Hepatocyte (in vitro differentiated cells): ENCODE results near the gene CEP85. TPM values are rescaled to one million over a fixed set of nuclear protein-coding genes. Genes with fewer than 3 reads are reported as not detected.
"Not testable (repeated sequence)": the region's sequence is repeated elsewhere in the genome, so short reads cannot be mapped to it uniquely, and the experiment has no call there.

Source experiments
- DNase-seq: peaks from one replicate; pipeline ENCODE4 v3.0.0-alpha.2; 2016; ENCODE audit warnings: low spot score
- H2AFZ ChIP-seq: fragments of 200-600 bp; sonication (generic); 2 replicates; pipeline ENCODE4 v1.6.0; 2016; ENCODE audit warnings: antibody characterized with exemption, mild to moderate bottlenecking
- H3K27ac ChIP-seq: fragments of 200-600 bp; sonication (generic); 2 replicates; pipeline ENCODE4 v1.5.1; 2016; ENCODE audit warnings: mild to moderate bottlenecking
- H3K27me3 ChIP-seq: fragments of 200-600 bp; sonication (generic); 2 replicates; pipeline ENCODE4 v1.6.1; 2016
- H3K36me3 ChIP-seq: fragments of 200-600 bp; sonication (generic); replicated peaks from 2 replicates; pipeline ENCODE4 v1.5.1; 2016; ENCODE audit warnings: low read depth; ENCODE audit not compliant: insufficient read depth
- H3K4me1 ChIP-seq: fragments of 200-600 bp; sonication (generic); 2 replicates; pipeline ENCODE4 v1.5.1; 2016; ENCODE audit warnings: mild to moderate bottlenecking, moderate library complexity; ENCODE audit not compliant: insufficient read depth
- H3K4me2 ChIP-seq: fragments of 200-600 bp; sonication (generic); 2 replicates; pipeline ENCODE4 v1.6.0; 2016
- H3K4me3 ChIP-seq: fragments of 200-600 bp; sonication (generic); 2 replicates; pipeline ENCODE4 v1.5.1; 2016; ENCODE audit warnings: mild to moderate bottlenecking
- H3K79me2 ChIP-seq: fragments of 200-600 bp; sonication (generic); 2 replicates; pipeline ENCODE4 v1.6.0; 2017; ENCODE audit warnings: mild to moderate bottlenecking
- H3K9me2 ChIP-seq: fragments of 200-600 bp; sonication (generic); replicated peaks from 2 replicates; pipeline ENCODE4 v1.6.0; 2017; ENCODE audit warnings: mild to moderate bottlenecking; ENCODE audit not compliant: insufficient read depth
- H3K9me3 ChIP-seq: fragments of 200-600 bp; sonication (generic); 2 replicates; pipeline ENCODE4 v1.5.1; 2016; ENCODE audit warnings: low read depth, mild to moderate bottlenecking
- H4K20me1 ChIP-seq: fragments of 200-600 bp; sonication (generic); 2 replicates; pipeline ENCODE4 v1.6.0; 2016; ENCODE audit warnings: mild to moderate bottlenecking; ENCODE audit not compliant: insufficient read depth, poor library complexity, severe bottlenecking
- EZH2 ChIP-seq: fragments of 200-600 bp; sonication (generic); IDR thresholded peaks from 2 replicates; pipeline ENCODE4 v1.6.1; 2016; ENCODE audit warnings: antibody characterized with exemption, mild to moderate bottlenecking, borderline replicate concordance
- EZH2phosphoT487 ChIP-seq: fragments of 200-600 bp; sonication (generic); IDR thresholded peaks from one replicate; pipeline ENCODE4 v1.6.1; 2018; ENCODE audit warnings: antibody characterized with exemption, mild to moderate bottlenecking, low read depth, moderate library complexity; ENCODE audit not compliant: unreplicated experiment, severe bottlenecking
- WGBS: methylation state at CpG from one replicate; pipeline ENCODE4 v1.1.6; 2016; ENCODE audit warnings: low lambda C conversion rate; ENCODE audit errors: missing lambda C conversion rate; 5-methylcytosine and 5-hydroxymethylcytosine counted together
- polyA plus RNA-seq: library from polyadenylated mRNA; unstranded; fragments of >200 nt; fragmentation: Nextera tagmentation; extraction: Ambion mirVana; gene quantifications from 2 replicates; pipeline ENCODE4 v1.2.1, GENCODE V29; 2016
- total RNA-seq: library from RNA; depleted of rRNA; stranded (reverse); fragments of >200 nt; gene quantifications from 2 replicates; pipeline ENCODE4 v1.2.3, GENCODE V29; 2014
- TF ChIP-seq, protein P1 (sequence below): fragments of 200-600 bp; sonication (generic); IDR thresholded peaks from 2 replicates; pipeline ENCODE4 v1.5.1; 2016; ENCODE audit warnings: antibody characterized with exemption, mild to moderate bottlenecking; ENCODE audit not compliant: poor library complexity

Gene CEP85
- total and polyA plus RNA-seq, 2 experiments from 2014 or later: 12.4 to 14.6 TPM

DNA sequence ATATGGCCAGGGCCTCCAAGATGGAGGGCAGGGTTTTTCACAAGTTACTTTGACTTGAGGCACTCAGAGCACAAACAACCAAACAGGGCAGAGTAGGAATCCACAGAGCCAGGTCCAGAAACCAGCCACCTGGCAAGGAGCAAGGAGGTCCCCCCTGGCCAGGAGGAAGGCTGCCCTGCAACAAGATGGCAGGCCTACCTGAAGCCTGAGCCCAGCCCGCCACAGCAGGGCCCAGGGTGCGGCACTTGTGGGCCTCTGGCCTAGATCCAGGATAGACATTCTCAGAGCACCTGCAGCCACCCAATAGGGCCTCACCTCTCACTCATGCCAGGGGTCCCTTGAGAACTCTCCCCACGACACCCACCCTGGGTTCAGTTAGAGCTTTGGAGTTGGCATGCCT, 57.4 kb downstream of the CEP85 start:
- Histone ChIP-seq H3K36me3 (no peaks in the 10 kb centered on the region), H3K4me1 (no peaks in the 10 kb centered on the region), H3K27ac (no peak overlapping the region)

DNA sequence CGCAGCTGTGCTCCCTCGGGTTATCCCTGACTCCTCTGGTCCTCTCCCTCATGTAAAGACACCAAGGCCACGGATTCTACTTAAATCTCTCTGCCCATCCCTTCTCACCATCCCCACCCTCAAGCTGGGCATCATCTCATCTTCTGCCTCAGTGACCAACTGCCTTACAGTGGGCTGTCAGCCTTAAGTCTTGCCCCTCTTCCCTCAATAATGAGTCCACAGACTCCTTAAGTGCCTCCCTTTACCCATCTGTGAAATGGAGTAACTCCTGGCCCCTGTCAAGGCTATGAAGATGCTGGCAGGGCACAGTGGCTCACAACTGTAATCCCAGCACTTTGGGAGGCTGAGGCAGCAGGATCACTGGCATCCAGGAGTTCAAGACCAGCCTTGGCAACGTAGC, 57.9 kb downstream of the CEP85 start:
- Histone ChIP-seq H3K36me3 (no peaks in the 10 kb centered on the region), H3K4me1 (no peaks in the 10 kb centered on the region)
- TF ChIP-seq EZH2phosphoT487 (no peak), EZH2 (no peak)
- TF ChIP-seq, protein P1, sequence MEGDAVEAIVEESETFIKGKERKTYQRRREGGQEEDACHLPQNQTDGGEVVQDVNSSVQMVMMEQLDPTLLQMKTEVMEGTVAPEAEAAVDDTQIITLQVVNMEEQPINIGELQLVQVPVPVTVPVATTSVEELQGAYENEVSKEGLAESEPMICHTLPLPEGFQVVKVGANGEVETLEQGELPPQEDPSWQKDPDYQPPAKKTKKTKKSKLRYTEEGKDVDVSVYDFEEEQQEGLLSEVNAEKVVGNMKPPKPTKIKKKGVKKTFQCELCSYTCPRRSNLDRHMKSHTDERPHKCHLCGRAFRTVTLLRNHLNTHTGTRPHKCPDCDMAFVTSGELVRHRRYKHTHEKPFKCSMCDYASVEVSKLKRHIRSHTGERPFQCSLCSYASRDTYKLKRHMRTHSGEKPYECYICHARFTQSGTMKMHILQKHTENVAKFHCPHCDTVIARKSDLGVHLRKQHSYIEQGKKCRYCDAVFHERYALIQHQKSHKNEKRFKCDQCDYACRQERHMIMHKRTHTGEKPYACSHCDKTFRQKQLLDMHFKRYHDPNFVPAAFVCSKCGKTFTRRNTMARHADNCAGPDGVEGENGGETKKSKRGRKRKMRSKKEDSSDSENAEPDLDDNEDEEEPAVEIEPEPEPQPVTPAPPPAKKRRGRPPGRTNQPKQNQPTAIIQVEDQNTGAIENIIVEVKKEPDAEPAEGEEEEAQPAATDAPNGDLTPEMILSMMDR: no peak

More for the DNA sequence above, 57.4 kb downstream of the CEP85 start:
- H2AFZ ChIP-seq: no peak overlapping the region
- DNase-seq: no peak
- 97% methylated on average over 3 of the region's 3 CpGs for WGBS
- H3K4me2 ChIP-seq: no peak overlapping the region
- no peak for TF ChIP-seq EZH2
- H3K27me3 ChIP-seq: no peaks in the 10 kb centered on the region
- H4K20me1 ChIP-seq: no peaks in the 10 kb centered on the region
- no peak overlapping the region for H3K4me3 ChIP-seq
- H3K9me2 ChIP-seq: no peaks in the 10 kb centered on the region
- H3K9me3 ChIP-seq: no peaks in the 10 kb centered on the region
- no peaks in the 10 kb centered on the region for H3K79me2 ChIP-seq

DNA sequence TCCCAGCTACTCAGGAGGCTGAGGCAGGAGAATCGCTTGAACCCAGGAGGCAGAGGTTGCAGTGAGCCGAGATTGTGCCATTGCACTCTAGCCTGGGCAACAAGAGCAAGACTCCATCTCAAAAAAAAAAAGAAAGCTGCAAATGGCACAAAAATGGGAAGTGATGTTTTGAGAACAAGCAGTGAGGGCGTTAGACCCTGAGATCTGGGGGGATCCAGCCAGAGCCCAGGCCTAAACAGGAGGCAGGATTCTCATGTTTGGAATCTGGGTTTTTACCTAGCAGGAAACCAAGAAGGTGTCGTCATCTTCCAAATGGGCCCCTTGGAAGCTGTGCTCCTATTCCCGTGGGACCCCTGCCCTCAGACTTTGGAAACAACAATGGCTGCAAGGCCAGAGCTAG, 58.7 kb downstream of the CEP85 start:
- H3K9me3 ChIP-seq, H4K20me1 ChIP-seq, H3K4me1 ChIP-seq, H3K4me3 ChIP-seq, H3K36me3 ChIP-seq, H3K27ac ChIP-seq, H3K9me2 ChIP-seq, DNase-seq, H3K4me2 ChIP-seq, H2AFZ ChIP-seq, H3K79me2 ChIP-seq, H3K27me3 ChIP-seq: not testable (repeated sequence)
- 98% methylated on average over 5 of the region's 5 CpGs for WGBS

More for the DNA sequence above, 57.9 kb downstream of the CEP85 start:
- no peaks in the 10 kb centered on the region for H3K27me3 ChIP-seq
- no peaks in the 10 kb centered on the region for H4K20me1 ChIP-seq
- no peaks in the 10 kb centered on the region for H3K79me2 ChIP-seq
- H3K4me3 ChIP-seq: no peak overlapping the region
- H2AFZ ChIP-seq: no peak overlapping the region
- no peak for DNase-seq
- no peaks in the 10 kb centered on the region for H3K9me2 ChIP-seq
- 95% methylated on average over 4 of the region's 4 CpGs for WGBS
- H3K4me2 ChIP-seq: no peak overlapping the region
- no peak overlapping the region for H3K27ac ChIP-seq
- H3K9me3 ChIP-seq: no peaks in the 10 kb centered on the region

DNA sequence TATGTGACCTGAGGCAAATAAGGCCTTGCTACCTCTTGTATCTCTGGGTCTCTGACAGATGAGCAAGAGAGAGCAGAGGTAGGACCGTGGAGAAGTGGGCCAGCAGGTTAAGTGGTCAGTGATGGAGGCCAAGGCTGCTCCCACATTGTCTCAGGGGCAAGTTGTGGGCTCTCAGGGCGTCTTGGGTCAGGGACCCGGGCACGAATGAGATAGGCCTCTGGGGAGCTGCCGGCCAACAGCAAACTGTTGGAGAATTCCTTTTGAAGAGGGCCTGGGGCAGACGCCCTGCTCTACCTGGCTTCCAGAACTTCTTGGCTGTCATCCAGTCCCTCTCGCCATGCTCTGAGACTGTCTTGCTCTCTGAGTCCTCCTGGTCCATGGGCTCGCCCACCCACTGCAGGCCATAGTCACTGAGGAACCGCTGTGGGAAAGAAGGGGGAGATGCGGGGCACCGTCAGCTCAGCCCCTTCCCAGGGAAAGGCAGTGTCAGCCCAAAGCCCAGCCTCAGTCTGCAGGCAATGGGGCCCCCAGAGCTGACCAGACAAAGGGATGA, 60.0 kb downstream of the CEP85 start:
- H3K9me3 ChIP-seq: no peaks in the 10 kb centered on the region
- H3K9me2 ChIP-seq: no peaks in the 10 kb centered on the region
- H4K20me1 ChIP-seq: no peaks in the 10 kb centered on the region
- no peaks in the 10 kb centered on the region for H3K79me2 ChIP-seq
- TF ChIP-seq, protein P1: no peak
- TF ChIP-seq EZH2phosphoT487 (no peak), EZH2 (no peak)
- WGBS: 84% methylated on average over 11 of the region's 11 CpGs
- H2AFZ ChIP-seq: no peak overlapping the region
- no peak overlapping the region for H3K4me3 ChIP-seq
- no peaks in the 10 kb centered on the region for H3K4me1 ChIP-seq
- H3K4me2 ChIP-seq: no peak overlapping the region
- H3K36me3 ChIP-seq: no peaks in the 10 kb centered on the region
- DNase-seq: no peak
- no peaks in the 10 kb centered on the region for H3K27me3 ChIP-seq
- H3K27ac ChIP-seq: no peak overlapping the region
